ENCODE measurements around the gene HSF5.

Gene HSF5, protein sequence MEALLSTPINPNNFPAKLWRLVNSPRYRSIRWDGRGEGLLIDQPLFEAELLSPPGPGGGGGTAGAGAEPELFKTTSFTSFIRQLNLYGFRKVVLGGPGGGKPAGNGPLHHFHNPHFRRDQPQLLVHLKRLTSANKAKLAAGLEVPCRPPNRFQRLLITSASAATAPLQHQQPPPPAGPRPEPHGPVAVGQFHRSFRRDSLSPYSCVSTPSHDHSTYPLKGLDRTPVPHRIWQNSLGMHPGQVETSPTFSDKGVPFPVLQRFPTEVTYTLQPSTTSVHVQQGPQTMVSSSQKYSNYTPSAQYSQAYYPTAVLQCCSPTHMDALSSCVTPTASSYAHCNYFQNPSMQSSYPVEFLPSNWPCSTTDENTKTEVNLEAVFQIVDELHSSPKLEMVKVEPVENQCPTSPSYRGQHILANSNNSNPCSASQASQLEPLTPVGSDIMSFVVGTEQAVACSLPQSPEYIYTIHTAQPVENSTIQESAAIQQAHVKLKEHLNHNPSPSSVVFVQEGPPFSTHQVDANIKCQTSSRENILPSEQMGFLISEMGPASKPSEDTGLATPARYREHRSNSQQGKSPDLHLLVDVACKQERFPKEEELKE

DNA sequence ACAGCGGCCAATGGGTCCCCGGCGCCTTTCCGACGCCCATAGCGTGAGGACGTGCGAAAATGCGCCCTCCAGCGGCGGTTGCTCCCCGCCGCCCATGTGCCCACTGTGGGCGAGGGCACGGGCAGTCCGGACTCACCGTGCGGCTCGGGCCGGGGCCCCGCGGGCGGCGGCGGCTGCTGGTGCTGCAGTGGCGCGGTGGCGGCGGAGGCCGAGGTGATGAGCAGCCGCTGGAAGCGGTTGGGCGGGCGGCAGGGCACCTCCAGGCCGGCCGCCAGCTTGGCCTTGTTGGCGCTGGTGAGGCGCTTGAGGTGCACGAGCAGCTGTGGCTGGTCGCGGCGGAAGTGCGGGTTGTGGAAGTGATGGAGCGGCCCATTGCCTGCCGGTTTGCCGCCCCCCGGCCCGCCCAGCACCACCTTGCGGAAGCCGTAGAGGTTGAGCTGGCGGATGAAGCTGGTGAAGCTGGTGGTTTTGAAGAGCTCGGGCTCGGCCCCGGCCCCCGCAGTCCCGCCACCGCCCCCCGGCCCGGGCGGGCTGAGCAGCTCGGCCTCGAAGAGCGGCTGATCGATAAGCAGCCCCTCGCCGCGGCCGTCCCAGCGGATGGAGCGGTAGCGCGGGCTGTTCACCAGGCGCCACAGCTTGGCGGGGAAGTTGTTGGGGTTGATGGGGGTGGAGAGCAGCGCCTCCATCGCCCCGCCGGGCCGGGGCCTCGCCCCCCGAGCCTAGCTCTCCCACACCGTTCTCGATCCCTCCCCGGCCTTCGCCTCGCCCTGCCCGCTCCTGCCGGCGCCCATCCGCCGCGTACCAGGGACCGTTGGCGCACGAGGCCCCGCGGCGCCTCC lies at the start of gene HSF5:
Gene HSF5, minus strand, starts transcription at position 820 of the 839 bp plus-strand sequence. Its CDS starts 134 bp downstream, at position 686.
- no peak for DNase-seq (ENCODE audit: low spot score)

GRCh38 chr17:58537266-58537665 lies 49.1 kb upstream of the HSF5 start:
- DNase-seq (ENCODE audit: low spot score), result no peak

GRCh38 chr17:58536542-58536941 lies 48.3 kb upstream of the HSF5 start:
- DNase-seq (ENCODE audit: low spot score), result no peak

- DNase-seq (ENCODE audit: low spot score), result no peak
Observed at GRCh38 chr17:58535431-58535830, 47.2 kb upstream of the HSF5 start.

- DNase-seq (ENCODE audit: low spot score), result no peak
Observed at GRCh38 chr17:58534901-58535421, 46.8 kb upstream of the HSF5 start.

- DNase-seq (ENCODE audit: low spot score), result no peak
Observed at GRCh38 chr17:58534331-58534730, 46.1 kb upstream of the HSF5 start.

DNA sequence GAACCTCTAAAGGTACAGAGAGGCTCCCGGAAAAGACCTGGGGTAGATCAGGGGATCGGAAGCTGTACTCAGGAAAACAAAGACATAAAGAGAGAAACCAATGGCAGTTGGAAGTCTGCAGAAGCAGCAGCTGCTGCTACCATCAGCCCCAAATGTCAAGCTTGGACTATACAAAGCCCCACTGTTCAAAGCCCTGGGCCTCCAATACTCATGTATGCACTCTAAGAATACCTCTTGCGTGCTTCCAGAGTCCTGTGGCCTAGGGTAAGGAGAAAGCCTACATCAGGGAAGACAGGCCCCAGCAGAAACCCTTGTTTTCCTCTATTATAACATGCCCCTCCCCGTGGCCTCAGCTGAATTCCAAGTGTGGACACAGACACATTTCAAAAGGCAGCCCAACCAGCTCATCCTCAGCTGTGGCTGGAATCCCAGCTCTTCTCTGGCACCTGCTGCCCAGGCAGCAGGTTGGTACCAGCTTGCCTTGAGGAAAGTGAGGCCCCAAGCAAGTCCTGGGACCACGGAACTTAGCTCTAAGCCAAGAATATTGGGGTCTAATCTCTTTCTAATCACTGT lies 45.5 kb upstream of the HSF5 start:
- DNase-seq (ENCODE audit: low spot score), result no peak

- DNase-seq (ENCODE audit: low spot score), result no peak
Observed at GRCh38 chr17:58532555-58532951, 44.3 kb upstream of the HSF5 start.

DNA sequence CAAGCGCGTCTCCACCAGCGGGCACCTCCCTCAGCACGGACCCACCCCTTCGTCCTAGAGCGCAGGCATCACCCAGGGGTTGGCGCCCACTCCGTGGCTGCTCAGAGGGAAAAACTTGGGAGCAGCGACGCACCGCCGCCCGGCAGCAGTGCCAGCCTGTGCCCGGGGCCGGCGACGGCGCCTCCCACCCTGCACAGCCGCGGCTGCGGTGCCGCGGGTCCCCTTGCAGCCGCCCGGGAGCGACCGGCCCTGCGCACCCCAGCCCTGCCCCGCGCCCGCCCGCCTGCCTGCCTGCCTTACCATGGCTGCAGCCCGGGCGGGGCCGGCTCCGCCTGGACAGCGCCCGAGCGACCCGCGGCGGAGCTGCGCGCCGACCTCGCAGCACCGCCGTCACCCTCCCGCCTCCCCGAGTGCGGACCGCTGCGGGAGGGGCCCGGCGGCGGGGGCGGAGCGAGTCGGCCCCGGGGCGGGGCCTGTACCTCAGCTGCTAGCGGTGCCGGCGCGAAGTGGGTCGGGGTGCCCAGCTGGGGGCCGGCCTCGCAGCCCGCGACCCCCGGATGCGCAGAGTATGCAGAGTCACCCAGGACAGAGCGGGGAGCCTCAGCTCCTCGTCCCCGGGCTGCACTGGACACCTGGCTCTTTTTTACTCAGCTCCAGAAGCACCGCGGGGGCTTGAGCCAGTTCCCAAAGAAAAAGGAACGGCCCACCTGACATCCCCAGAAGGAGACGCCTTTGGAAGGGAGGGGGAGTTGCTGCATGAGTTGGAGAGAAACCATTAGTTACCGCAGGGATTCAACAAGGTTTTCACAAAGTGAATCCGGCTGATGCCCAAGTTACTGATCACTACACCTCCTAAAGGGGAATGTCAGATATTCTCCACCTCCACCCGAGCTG lies 43.7 kb upstream of the HSF5 start:
- peak; percentile 71 for DNase-seq (ENCODE audit: low spot score)

- no peak for DNase-seq (ENCODE audit: low spot score)
Observed at GRCh38 chr17:58531122-58531521, 42.9 kb upstream of the HSF5 start.

GRCh38 chr17:58530655-58531054 lies 42.4 kb upstream of the HSF5 start:
- no peak for DNase-seq (ENCODE audit: low spot score)

GRCh38 chr17:58529275-58529674 lies 41.1 kb upstream of the HSF5 start:
- DNase-seq (ENCODE audit: low spot score), result no peak

GRCh38 chr17:58528443-58528842 lies 40.2 kb upstream of the HSF5 start:
- DNase-seq (ENCODE audit: low spot score), result no peak

DNA sequence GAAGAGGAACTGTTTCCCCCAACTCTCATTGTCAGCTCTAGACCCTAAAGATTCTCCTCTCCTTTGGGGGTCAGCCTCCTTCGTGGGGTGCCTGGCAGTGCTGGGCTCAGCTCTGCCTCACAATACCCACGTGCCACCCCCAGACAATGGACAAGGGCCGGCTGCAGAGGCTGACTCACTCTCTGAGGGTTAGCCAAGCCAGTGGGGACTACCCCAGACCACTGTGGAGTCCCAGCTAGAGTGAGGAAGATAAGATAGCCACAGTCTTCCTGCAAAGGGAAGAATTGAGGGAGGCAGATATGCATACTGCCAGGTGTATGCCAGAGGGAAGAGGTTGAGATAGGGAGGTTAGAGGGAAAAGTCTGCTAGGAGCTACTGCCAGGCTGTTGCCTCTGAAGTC lies 39.7 kb upstream of the HSF5 start:
- no peak for DNase-seq (ENCODE audit: low spot score)

DNA sequence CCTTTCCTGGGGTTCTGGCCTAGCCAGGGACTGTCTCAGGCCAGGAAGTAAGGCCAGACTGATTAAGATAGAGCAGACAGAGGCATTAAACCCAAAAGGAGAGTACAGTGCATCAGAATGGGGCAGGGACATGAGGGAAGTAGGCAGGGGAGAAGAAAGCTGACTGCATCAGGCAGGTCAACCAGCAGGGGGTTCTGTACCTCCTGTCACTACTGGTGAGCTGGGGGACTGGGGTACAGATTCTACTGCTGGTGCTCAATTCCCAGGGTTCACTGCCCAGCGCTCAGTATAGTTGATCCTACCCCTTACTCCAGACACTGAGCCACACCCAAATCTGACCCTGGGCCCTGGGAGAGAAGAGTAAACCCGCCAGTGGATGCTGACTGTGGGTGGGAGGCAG lies 39.1 kb upstream of the HSF5 start:
- no peak for DNase-seq (ENCODE audit: low spot score)

GRCh38 chr17:58525239-58525638 lies 37.0 kb upstream of the HSF5 start:
- DNase-seq (ENCODE audit: low spot score), result peak; percentile 82

DNA sequence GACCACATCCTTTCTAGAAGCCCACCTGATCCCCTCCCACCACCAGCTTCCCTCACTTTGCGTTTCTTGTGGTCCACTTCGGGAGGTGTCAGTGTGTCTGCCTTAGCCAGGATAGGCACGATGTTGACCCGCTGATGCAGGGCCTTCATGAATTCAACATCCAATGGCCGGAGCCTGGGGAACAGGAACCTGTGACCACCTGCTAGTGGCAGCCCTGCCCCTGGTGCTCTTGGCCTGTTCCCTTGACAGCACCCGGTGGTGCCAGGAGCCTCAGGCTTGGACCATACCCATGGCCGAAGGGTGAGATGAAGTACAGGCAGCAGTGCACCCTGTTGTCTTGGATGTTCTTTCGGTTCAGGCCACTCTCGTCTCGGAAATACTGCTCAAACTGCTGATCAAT lies 33.5 kb upstream of the HSF5 start:
- no peak for DNase-seq (ENCODE audit: low spot score)

GRCh38 chr17:58520843-58521430 lies 32.7 kb upstream of the HSF5 start:
- no peak for DNase-seq (ENCODE audit: low spot score)

DNA sequence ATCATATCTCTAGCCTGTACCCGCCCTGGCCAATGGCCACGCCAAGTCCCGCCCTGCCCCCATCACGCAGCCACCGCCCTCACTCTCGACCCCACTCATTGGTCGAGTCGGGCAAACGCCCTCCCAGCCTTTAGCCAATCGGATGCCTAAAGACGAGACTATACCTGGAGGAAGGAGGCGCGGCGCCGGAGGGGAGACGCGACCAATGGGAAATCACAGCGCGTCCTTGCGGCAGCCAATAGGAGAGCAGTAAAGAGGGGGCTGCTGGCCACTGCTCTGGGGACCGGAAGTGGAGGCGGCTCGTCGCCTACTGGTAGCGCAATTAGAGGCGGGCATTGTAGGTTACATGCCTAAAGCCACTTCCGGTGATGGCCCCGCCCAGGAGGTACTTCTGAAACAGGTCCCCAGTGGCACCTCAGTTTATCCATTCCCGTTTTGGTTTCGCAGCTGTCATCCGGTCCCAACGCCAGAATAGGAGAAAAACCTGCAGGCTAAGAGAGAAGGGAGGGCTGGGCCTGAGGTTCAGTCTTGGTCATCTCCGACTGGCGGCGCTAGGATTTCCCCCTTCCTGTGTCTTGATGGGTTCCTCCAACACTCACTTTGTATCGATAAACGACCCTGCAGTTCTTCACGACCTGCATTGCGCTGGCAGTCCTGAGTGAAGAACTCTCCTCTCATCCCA lies 29.9 kb upstream of the HSF5 start:
- peak; percentile 99 for DNase-seq (ENCODE audit: low spot score)

- DNase-seq (ENCODE audit: low spot score), result no peak
Observed at GRCh38 chr17:58517378-58517927, 29.2 kb upstream of the HSF5 start.

Measured in hepatic stellate cell (primary cell).